Stimulated activated CD8-positive, alpha-beta memory T cell treated with anti-CD3 and anti-CD28 coated beads, Interleukin-4, amount 100 ng/mL, for 4 hours (primary cell): ENCODE results near the gene POLR3E.

Experiments used
- DNase-seq, 2 donors: peaks; one replicate each; pipeline ENCODE4 v3.0.0-alpha.2; 2020; ENCODE audit warnings: low read depth in 2 of 2, low spot score in 1 of 2

The POLR3E gene

GRCh38 chr16:22316411-22316811 lies 19.2 kb downstream of the POLR3E start:
- DNase-seq: no peak

- no peak for DNase-seq
Measured at GRCh38 chr16:22317001-22317530, 19.9 kb downstream of the POLR3E start.

- no peak for DNase-seq
Measured at GRCh38 chr16:22317625-22318024, 20.4 kb downstream of the POLR3E start.

GRCh38 chr16:22318690-22319358 lies 21.6 kb downstream of the POLR3E start:
- peak in 1 of 2 donors; percentile 29 for DNase-seq

- no peak for DNase-seq
Measured at GRCh38 chr16:22320572-22321339, 23.5 kb downstream of the POLR3E start.

- DNase-seq: peak; percentile 33 to 43
Measured at GRCh38 chr16:22321340-22322001, 24.3 kb downstream of the POLR3E start.

- DNase-seq: no peak
Measured at GRCh38 chr16:22322021-22322471, 24.8 kb downstream of the POLR3E start.

- DNase-seq: no peak
Measured at GRCh38 chr16:22322741-22323140, 25.5 kb downstream of the POLR3E start.

GRCh38 chr16:22323173-22323958 lies 26.2 kb downstream of the POLR3E start:
- DNase-seq: no peak

- DNase-seq: no peak
Measured at GRCh38 chr16:22323959-22324786, 27.0 kb downstream of the POLR3E start.

- no peak for DNase-seq
Measured at GRCh38 chr16:22324787-22325597, 27.8 kb downstream of the POLR3E start.

GRCh38 chr16:22325598-22326368 lies 28.6 kb downstream of the POLR3E start:
- DNase-seq: no peak

GRCh38 chr16:22326369-22326652 lies 29.1 kb downstream of the POLR3E start:
- DNase-seq: no peak

GRCh38 chr16:22326771-22327445 lies 29.7 kb downstream of the POLR3E start:
- DNase-seq: no peak

- no peak for DNase-seq
Measured at GRCh38 chr16:22327446-22327775, 30.2 kb downstream of the POLR3E start.

GRCh38 chr16:22328081-22328725 lies 31.0 kb downstream of the POLR3E start:
- DNase-seq: no peak

- no peak for DNase-seq
Measured at GRCh38 chr16:22329199-22329695, 32.0 kb downstream of the POLR3E start.

GRCh38 chr16:22330326-22330725 lies 33.1 kb downstream of the POLR3E start:
- DNase-seq: no peak
